RPMI7951 (cell line): ENCODE results near the gene MMD2. TPM values are rescaled to one million over a fixed set of nuclear protein-coding genes. Genes with fewer than 3 reads are reported as not detected.

Experiments used
- DNase-seq: peaks from one replicate; pipeline ENCODE4 v3.0.0-alpha.2; 2012; ENCODE audit warnings: low read depth
- total RNA-seq: library from RNA; depleted of rRNA; stranded (reverse); fragments of >200 nt; shearing (Covaris generic); gene quantifications from 2 replicates; pipeline ENCODE4 v1.2.3, GENCODE V29; 2014; rRNA removed

MMD2 gene
- total RNA-seq, 1 experiment from 2014 or later: not detected

- DNase-seq: no peak
Observed at GRCh38 chr7:4871056-4871680, 87.8 kb downstream of the MMD2 start.

- DNase-seq: no peak
Observed at GRCh38 chr7:4868493-4868892, 90.5 kb downstream of the MMD2 start.

- no peak for DNase-seq
Observed at GRCh38 chr7:4866528-4867496, 92.2 kb downstream of the MMD2 start.

- DNase-seq: no peak
Observed at GRCh38 chr7:4862156-4862555, 96.8 kb downstream of the MMD2 start.

- DNase-seq: no peak
Observed at GRCh38 chr7:4861673-4862072, 97.3 kb downstream of the MMD2 start, which contains the start of gene PAPOLB. Gene PAPOLB, minus strand, starts transcription at chr7:4862030. Its CDS starts 220 bp downstream, at chr7:4861810.

- no peak for DNase-seq
Observed at GRCh38 chr7:4861227-4861626, 97.8 kb downstream of the MMD2 start.

- no peak for DNase-seq
Observed at GRCh38 chr7:4857189-4857588, 101.8 kb downstream of the MMD2 start.

- no peak for DNase-seq
Observed at GRCh38 chr7:4856336-4857057, 102.5 kb downstream of the MMD2 start.

Other genes starting within 250 kb of the MMD2 start
- gene AP5Z1, start 183.6 kb downstream of the MMD2 start, total RNA-seq: 15.7 and 16.3 TPM in 2 replicates
- not detected in 2 replicates for gene PAPOLB, start 97.2 kb downstream of the MMD2 start, total RNA-seq
- 0.20 TPM in 1 of 2 replicates, not detected in the other for gene RADIL, start 75.5 kb downstream of the MMD2 start, total RNA-seq
- 7.7 and 9.7 TPM in 2 replicates for gene RBAK, start 86.7 kb upstream of the MMD2 start, total RNA-seq
- 53.7 and 62.7 TPM in 2 replicates for gene WIPI2, start 231.0 kb upstream of the MMD2 start, total RNA-seq